ENCODE measurements around the gene MRGPRF. TPM values are rescaled to one million over a fixed set of nuclear protein-coding genes. Genes with fewer than 3 reads are reported as not detected.
"Not testable (repeated sequence)": the region's sequence is repeated elsewhere in the genome, so short reads cannot be mapped to it uniquely, and the experiment has no call there.

Gene MRGPRF
- total RNA-seq, 1 experiment from 2014 or later, result not detected

DNA sequence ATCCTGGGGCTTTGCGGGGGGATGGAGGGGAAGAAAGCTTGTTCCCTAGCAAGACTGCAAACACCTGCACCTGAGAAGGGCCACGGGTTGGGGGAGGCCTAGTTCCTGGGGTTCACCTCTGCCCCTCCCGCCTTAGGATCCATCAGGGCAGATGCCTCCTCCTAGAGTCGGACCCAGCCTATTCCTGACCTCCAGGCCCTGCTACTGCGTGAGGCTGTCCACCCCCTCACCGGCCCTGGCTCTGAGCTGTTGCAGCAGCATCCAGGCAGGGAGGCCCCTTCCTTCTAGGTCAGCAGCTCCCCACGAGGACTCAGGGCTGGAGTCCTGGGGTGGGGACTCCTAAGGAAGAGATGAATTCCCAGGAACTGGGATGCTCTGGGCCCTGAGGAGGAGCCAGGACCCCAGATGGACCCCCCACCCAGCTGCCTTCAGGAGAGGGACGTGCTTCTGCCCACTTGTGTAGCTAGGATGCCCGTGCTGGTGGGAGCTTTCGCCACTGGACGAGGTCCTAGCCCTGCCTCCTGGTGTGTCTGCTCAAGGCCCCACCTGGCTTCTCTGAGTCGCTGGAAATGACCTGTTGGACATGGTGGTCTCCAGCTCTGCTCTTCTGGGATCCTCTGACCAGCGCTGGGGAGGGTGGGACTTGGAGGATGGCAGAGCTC, 10.3 kb downstream of the MRGPRF start:
- no peak for DNase-seq (ENCODE audit: low read depth)

GRCh38 chr11:69002110-69002569, 10.9 kb downstream of the MRGPRF start:
- no peak for DNase-seq (ENCODE audit: low read depth)

DNA sequence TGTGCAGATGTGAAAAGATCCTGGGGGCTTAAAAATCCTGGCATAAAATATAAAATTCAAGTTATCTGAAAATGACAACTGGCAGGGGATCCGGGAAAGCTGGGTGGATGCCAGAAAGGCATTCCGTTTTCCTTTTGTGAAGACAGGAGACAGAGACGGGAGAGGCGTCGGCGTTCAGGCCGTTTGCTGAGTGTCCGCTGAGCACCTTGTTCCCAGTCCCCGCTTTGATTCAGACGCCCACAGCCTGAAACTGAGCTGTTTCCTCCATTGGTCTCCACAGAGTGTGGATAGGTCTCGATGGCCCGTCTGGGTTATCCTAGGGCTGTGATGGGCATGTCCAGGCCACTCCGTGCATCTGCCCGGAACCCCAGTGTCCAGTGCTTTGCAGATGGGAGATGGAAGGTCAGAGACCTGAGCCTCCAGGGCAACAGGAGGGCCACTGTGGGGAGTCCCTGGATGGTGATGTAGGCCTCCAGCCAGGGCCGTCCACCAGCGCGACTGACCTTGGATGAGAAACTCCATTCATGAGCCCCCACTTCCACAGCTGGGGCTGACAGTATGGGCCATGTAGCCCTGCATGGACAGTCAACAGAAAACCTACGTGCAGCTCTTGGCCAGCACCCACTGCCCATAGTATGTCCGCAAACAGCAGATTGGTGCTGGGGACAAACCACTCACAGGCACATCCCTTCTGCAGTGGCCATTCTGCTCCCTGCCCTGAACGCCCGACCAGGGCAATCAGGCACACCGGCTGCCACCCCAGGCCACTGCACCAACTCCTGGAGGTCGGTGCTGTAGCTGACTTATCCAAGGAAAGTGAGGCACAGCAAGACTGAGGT, 11.6 kb downstream of the MRGPRF start:
- no peak for DNase-seq (ENCODE audit: low read depth)

DNA sequence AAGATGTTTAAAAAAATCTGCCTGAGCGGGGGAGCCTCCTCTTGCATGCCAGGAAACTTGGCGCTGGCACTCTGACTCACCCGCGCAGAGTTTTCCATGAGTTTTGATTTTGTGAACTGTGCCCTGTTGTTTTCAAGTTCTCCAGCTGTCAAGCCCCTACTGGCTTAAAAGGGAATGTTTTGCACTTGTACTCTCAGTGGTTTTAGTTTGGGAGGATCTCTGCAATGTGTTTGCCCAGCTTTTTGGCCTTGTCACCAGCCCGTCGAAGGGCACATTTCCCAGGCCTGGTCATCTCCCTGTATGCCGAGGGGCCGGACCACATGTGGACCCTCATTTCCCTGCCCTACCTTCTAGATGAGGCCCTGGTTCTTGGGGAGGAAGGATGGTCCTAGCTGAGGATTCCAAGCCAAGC, 12.2 kb downstream of the MRGPRF start:
- DNase-seq (ENCODE audit: low read depth), result peak; percentile 81

- DNase-seq (ENCODE audit: low read depth), result no peak
Observed at GRCh38 chr11:69000391-69000790, 12.7 kb downstream of the MRGPRF start.

- DNase-seq (ENCODE audit: low read depth), result not testable (repeated sequence)
Observed at GRCh38 chr11:68999748-69000355, 13.2 kb downstream of the MRGPRF start.

DNA sequence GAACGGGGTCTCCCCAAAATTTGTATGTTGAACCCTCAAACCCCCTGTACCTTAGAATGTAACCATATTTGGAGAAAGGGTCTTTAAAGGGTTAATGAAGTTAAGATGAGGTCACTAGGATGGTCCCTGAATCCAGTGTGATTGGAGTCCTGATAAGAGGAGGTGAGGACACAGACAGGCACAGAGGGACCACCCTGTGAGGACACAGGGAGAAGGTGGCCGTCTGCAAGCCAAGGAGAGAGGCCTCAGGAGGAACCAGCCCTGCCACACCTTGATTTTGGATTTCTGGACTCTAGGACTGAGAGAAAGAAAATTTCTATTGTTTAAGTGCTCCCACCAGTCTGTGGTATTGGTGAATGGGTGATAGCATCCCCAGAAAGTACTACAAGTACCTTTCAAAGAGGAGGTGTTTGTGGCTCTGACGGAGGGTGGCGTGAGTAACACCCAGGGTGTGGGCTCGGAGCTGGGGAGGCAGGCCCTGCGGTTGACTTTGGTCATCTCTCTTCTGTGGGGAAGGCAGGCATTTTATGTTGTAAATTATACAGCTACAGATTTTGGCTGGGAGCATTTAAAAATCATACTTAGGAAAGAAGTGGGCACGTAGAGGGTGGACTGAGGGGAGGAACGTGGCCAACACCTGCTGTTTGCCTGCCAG, 13.8 kb downstream of the MRGPRF start:
- no peak for DNase-seq (ENCODE audit: low read depth)

DNA sequence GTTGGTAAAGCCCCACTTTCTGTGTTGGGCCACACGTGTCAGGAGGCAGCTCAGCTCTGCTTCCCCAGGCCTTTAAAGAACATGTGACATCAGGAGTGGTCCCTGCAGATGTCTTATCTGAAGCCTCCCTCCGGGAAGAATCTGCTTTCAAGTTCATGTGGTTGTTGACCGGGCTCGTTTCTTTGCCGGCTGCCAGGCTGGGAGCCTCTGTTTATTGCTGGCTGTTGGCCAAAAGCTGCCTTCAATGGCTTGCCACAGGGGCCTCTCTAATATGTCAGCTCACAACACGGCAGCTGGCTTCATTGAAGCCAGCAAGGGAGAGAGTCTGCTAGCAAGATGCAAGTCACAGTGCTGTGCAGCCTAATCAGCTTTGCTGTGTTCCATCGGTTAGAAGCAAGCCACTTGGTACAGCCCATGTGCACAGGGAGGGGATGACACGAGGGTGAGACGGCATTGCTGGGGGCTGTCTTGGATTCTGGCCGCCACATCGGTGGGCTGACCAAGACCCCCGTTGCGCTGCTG, 14.6 kb downstream of the MRGPRF start:
- DNase-seq (ENCODE audit: low read depth), result peak; percentile 74

DNA sequence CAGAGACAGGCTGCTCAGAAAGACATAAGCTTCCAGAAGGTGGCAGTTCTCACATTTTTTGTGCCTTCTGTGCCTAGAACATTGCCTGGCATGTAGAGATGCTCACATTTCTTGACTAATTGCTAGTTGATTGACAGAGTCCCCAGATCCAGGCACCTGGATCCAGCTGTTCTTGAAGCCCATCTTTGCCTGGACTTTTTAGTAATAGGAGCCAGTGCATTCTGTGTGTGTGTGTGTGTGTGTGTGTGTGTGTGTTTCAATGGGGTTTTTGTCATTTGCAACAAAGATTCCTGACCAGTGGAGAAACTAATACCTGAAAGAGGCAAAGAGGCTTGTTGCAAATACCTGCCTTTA, 15.1 kb downstream of the MRGPRF start:
- DNase-seq (ENCODE audit: low read depth), result no peak

- no peak for DNase-seq (ENCODE audit: low read depth)
Observed at GRCh38 chr11:68997124-68997994, 15.7 kb downstream of the MRGPRF start.

- no peak for DNase-seq (ENCODE audit: low read depth)
Observed at GRCh38 chr11:68996376-68997123, 16.5 kb downstream of the MRGPRF start.

GRCh38 chr11:68994894-68995285, 18.2 kb downstream of the MRGPRF start:
- DNase-seq (ENCODE audit: low read depth), result no peak

- no peak for DNase-seq (ENCODE audit: low read depth)
Observed at GRCh38 chr11:68994161-68994893, 18.7 kb downstream of the MRGPRF start.

DNA sequence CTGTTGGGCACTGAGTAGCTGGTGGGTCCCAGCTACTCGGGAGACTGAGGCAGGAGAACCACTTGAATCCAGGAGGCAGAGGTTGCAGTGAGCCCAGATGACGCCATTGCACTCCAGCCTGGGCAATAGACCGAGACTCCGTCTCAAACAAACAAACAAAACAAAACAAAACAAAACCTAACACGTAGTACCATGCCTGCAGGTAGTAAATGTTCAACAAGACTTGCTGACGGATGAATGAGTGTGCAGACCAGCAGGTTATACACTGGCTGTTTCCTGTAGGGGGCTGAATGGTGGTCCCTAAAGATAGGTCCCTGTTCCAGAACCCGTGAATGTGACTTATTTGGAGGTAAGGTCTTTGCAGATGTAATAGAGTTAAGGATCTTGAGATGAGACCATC, 19.5 kb downstream of the MRGPRF start:
- DNase-seq (ENCODE audit: low read depth), result no peak

- DNase-seq (ENCODE audit: low read depth), result no peak
Observed at GRCh38 chr11:68992743-68993255, 20.2 kb downstream of the MRGPRF start.

DNA sequence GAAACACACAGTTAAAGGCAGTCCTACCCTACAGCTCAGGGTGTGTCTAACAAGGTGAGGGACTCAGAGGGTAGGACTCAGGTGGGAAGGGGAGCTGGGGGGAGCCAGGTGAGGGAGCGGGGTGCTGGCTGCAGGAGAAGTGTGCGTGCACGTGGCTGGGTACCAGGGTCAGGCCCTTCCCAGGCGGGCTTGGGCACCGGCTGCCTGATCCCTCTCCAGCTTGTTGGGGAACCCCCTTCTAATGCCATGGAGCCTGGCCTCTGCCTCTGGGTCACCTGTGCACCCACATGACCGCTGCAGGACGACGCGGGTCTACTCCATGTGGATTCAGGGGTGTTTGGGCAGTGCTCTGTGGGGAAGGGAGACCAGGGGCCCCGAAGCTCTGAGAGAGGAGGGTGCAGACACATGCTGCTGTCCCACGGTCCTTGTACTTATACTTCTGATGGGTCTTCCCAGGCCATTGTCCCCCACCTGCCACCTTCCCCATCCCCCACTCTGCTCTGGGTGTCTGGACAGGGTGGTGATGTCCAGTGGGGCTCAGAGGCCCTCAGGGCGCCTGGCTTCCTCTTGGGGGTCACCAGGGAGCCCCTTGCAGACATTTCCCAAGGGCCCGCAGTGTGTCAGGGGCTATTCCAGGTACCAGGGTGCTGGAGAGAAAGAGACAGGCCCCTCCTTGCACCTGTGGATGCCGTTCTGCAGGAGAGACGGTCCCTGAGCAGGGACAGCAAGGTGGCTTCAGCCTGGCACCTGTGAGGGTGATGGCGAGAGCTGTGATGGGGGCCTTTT, 21.9 kb downstream of the MRGPRF start:
- DNase-seq (ENCODE audit: low read depth), result no peak

DNA sequence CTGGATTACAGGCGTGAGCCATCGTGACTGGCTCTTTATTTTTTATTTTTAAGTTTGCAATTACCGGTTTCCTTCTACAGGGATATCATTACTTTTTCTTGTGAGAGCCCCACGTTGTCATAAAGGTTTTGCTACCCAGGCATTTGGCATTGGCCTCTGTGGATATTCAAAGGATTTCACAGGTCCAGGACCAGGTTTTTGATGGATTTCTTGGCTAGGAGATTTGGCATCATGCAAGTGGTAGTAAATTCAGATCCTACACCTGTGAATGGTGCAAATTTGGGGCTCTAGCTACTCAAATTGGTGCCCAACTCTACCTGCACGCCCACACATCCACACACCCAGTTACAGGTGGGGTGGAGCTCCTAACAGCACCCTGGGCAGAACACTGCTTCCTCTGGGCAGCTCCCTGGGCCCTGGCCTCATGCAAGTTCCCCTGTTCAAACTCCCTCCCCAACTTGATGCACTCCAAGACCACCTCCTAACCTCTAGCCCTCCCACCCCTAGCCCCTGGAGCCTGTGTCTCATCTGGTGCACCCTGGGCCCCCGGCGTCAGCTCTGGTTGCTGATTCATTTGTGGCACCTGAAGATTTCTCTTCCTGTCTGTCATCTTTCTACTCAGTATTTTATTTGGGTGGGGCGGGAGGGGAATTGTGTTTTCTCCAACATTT, 23.0 kb downstream of the MRGPRF start:
- no peak for DNase-seq (ENCODE audit: low read depth)

DNA sequence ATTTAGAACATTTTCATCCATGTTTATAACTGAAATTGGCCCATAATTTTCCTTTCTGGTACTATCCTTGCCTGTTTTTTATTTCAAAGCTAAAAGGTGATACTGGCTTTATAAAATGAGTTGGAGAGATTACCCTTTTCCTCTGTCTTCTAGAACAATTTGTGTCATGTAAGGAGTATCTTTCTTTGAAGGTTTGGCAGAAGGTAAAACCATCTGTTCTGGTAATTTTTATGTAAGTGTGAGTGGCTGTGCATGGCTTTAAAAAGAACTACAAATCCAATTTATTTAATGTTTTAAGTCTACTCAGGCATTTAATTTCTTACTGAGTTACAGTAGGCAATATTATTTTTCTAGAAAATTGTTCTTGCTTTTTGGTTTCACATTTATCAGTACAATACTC, 24.6 kb downstream of the MRGPRF start:
- no peak for DNase-seq (ENCODE audit: low read depth)
